Fibroblast of skin of right biceps (primary cell): ENCODE measurements around the gene MRPS5.

Source experiments
- DNase-seq: peaks from one replicate; pipeline ENCODE4 v3.0.0-alpha.2; 2013

Gene MRPS5

DNA sequence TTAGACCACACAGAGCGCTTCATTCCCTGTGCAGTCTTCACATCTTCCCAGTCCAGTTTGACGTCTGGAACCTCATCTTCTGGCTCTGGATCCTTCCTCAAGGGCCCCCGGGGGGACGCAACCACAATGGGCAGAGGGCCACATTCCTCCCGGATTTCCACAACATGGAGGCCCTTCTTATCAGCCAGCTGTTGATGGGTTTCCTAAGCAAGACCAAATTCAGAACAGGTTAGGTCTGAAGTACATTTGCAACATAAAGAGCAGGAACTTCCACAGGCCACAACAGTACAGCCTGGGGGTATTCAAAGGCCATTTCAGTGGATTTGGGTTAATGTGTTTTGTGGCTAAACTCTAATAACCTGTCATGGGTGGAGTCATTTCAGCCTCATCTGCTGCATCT, 34.2 kb downstream of the MRPS5 start:
- DNase-seq = no peak

DNA sequence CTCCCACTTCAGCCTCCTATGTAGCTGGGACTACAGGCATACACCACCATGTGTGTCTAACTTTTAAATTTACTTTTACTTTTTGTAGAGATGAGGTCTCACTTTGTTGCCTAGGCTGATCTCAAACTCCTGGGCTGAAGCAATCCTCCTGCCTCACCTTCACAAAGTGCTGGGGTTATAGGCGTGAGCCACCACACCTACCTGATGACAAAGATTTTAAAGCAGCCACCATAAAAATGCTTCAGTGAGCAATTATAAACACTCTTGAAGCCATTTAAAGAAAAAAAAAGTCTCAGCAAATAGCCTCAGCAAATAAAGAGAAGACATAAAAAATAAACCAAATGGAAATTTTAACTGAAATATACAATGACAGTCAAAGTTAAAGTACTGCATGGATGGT, 35.6 kb downstream of the MRPS5 start:
- no peak for DNase-seq

DNA sequence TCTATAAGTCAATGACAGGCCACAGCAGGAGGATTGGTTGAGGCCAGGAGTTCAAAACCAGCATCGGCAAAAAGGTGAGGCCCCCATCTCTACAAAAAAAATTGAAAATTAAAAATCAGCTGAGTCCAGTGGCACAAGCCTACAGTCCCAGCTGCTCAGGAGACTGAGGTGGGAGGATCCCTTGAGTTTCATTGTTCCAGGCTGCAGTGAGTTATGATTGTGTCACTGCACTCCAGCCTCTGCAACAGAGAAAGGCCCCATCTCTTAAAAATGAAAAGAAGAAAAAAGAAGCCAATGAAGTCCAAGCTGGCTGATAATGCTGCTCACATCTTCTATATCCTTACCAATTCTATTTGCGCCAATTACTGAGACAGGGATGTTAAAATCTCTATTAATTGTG, 39.1 kb downstream of the MRPS5 start:
- no peak for DNase-seq

DNA sequence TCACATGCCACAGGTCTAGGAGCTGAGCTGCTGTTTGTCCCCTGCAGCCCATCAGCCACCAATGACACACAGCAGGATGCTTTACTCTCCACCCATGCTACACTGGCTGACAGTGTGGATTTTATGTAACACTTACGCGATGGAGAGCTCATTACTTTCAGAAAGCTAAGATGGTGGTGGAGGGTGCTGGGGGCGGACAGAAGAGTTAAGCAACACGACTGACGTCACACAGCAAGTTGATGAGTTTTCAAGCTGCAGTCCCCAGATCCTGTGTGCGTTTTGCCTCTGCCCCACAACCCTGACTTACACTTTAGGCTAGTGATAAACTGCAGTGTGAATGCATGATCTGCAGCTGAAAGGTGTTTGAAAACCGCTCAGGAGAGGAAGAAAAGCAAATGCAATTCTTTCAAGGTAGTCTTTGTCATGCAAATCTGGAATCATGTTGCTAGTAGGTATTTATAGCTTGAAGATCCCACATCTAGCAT, 42.4 kb downstream of the MRPS5 start:
- DNase-seq = peak; percentile 4

DNA sequence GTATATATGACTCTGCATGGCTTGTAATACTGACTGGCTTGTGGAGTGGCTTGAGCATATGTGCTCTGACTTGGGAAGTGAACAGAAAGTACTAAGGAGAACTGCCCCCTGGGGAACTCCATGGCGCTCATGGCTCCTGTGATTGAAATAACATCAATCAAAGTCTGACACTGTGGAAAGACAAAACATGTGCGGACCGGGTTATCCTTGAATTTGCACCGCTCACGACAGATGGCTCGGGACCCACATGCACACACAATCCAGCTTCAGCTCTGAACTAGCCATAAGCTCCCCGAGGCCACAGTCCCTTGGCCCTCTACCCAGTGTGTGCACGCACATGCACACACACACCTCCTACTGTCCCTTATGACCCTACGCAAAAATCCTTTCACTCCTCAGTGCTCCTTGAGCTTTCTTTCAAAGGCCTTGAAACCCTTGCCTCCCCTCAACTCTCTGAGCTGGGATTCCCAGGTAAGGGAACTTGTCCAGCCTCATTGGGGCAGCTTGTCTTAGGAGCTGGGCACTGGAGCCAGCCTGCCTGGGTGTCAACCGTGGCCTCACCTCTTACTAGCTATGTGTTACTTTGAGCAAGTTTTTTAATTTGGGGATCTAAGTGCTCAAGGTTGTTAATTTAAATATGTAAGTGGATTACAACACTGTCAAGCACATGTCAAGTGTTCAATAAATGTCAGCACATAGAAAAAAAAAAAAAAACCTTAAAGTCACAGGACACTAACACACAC, 43.6 kb downstream of the MRPS5 start:
- DNase-seq = no peak

DNA sequence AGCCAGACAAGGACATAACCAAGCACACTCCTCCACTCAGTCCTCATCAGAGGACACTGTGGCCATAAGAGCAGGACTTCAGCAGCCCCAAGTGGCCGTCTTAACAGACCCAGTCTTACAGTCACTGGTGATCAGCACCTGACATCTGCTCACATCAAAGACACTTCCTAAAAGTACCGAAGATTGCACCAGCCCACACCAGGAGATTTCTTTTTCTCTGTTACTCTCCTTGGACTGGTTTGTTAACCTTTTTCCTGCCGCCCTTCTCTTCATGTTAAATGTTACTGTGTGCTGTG, 44.1 kb downstream of the MRPS5 start:
- DNase-seq = no peak

DNA sequence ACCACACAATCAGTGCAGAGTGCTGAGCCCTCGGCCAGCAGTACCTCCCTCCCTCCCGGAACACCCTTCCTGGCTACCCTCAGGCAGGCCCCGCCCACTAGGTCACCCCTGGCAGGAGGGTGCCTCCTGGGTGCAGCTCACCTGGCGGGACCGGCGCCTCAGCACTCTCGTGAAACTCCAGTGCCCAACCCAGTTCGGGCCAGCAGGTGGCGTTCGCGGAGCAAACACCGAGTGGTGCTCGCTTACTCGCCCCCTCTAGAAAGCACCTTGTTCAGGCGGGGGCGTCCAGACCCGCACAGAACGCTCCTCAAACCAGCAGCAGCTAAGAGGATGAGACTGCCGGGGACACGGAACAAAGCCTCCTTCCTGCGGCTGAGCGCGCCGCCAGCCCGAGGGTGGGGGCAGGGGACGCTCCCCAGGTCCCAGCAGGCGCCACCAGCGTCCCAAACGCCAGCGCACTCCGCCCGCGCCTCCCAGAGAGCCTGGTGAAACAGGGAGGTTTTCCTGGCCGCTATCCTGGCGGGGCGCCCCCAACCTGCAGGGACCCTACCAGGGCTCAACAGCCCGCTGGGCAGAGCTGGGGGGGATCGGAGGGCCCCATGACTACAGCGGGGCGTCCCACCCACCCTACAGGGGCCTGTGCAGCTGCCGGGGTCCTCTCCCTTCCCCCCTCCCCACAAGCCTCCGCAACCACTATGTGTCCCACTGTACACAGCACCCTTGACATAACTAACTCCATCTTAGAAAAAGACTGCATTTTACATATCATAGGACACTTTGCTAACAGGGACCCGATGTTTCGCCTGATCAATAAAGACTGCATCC, 44.7 kb downstream of the MRPS5 start:
- DNase-seq = peak; percentile 35

DNA sequence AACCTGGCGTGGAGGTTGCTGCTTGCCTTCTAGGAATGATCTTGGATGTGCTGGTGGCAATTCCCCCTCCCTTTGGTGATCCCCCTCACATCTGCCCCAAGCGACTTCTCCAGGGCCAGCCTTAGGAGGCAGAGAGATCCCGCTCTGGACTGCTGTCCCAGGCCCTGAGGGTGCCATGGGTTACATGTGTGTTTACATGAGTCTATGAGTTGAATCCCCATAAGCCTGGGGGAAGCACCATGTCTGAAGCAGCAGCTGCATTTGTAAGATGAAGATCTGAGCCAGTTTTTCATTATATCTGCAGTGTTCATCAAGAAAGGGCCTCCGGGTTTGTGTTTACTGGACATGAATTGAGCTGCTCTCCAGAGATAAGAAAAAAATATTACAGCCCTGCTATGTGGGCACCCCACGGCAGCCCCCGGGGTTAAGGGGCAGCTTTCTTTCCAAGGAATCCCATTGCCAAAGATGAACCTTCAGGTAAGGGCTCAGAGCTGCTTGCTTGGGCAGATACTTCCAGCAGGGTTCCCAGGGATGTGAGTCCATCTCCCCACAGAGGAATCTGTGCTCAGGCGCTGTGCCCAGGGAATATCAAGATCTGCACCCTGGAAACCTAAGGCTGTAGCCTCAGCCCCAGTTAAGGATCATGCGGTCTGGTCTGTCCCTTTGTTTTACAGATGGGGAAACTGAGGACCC, 46.0 kb downstream of the MRPS5 start:
- no peak for DNase-seq

DNA sequence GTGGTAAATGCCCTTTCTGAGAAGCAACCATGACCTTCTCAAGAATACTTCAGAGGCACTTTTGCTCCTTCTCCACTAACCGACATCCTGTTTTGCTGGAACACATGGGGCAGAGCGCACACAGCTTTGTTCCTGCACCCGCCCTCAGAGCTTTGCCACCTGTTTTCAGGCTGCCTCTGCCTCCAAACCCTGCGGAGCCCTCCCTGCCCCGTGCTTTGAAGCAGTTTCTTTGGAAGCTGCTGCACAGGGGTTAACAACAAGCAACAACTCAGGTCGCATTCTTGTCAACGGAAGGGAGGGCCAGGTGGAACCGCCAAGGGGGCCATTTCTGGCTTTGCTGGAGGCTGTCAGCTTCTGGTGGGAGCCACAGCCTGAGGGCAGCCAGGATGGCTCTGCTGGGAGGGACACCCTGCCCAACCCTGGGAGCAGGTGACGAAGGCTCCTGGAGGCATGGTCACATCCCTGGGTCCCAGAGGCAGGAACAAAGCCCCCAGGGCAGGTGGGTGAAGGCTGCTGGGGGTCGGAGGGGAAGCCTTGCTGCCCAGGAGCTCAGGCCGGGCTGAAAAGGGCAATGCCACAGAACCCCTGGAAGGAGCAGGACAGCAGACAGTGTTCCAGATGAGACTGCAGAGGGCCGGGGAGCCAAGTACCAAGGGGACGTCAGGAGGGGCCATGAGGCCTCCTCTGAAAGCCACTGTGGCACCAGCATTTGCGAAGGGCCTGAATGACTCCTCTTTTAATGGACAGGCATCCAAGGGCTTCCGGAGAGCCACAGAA, 46.8 kb downstream of the MRPS5 start:
- DNase-seq = no peak

DNA sequence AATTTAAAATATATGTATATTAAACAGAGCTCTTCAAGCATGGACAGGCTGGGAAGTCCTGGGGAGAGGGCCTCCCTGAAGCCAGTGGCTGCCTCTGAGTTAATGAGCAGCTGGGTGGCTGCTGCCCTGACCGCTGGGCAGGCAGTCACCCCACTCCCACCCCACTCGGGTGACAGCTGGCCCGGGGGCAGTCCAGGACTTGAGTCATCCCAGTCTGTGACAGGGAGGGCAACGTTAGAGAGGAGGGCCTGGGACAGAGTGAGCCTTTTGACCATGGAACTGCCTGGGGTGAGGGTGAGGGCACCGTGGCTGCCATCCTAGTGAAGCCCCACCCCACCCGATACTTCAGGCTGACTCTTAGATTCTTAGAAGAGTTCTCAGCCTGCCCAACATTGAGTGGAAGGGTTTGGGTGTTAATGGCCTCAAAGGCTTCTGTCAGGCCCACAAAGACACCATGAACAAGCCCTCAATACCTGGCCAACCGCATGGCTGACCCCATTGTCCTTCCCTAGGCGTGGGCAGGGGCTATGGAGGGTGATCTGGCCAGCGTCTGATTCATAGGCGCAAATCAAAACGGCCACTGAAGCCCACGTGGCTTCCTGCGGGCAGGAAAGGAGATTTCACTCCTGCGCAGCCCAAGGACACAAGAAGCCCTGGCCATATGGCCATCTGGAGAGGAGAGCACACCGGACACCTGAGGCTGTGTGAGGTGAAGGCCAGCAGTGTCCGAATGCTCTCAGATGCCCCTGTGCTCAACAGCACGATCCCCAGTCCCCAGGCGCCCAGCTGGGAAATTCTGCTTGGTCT, 47.5 kb downstream of the MRPS5 start:
- DNase-seq = no peak

DNA sequence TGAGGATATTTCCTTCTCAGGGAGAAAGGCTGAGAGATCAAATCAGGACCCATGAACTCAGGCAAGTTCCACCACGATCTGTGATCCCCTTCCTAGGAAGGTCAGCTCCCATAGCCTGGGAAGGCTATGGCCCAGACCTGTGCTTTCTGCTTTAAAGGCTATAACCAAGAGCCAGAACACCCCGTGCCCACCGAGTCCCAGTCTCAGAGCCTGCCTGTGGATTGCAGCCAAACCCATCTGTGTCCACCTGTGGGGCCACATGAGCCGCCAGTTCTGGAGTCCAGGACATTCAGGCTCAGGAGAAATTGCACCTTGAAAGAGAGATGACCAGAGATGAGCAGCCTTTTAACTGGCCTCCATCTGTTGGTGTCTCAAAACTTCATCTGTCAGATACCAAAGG, 49.2 kb downstream of the MRPS5 start:
- DNase-seq = no peak

DNA sequence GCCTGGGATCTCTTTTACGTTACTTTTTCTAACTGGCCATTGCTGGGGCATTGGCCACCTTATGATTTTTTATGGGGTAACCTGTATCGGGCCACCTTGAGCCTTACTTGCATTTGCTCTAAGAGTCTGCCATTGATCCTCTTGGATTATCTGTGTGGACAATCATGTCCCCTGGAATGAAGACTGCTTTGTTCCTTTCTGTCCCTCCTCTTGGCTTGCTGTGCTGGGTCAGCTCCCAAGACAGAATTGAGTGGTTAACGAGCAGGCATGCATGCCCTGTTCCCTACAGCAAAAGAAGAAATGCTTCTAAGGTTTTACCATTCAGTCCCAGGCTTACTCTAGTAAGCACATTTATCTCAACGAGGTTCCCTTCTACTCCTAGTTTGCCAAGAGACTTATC, 49.8 kb downstream of the MRPS5 start:
- no peak for DNase-seq

DNA sequence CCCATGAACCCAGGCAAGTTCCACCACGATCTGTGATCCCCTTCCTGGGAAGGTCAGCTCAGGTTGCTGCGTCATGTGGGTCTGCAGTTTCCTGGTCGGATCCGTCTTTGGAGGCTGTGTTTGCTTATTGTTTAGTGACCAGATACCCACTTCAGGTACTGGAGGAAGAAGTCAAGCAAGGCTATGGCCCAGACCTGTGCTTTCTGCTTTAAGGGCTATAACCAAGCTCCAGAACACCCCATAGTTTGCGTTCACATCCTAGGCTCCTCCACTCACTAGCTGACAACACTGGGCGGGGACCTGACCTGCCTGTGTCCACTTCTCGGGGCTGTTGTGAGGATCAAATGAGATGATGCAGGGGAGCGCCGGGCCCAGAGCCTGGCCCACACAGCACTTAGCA, 52.1 kb downstream of the MRPS5 start:
- DNase-seq = no peak

DNA sequence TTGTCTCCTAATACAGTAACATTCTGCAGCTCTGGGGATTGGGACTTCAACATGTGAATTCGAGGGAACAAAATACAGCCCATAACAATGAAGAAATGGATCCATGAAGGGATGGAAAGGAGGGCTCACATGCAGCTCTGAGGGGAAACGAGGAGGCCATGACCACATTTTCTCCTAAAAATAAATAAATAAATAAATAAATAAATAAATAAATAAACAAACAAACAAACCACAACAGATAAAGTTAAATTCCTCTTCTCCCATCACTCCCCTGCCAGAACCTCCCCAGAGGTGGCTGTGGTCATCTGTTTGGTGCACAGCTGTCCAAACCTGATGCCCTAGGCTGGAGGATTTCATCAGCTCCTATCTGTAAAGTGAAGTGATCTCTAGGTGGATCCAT, 53.4 kb downstream of the MRPS5 start:
- DNase-seq = no peak

DNA sequence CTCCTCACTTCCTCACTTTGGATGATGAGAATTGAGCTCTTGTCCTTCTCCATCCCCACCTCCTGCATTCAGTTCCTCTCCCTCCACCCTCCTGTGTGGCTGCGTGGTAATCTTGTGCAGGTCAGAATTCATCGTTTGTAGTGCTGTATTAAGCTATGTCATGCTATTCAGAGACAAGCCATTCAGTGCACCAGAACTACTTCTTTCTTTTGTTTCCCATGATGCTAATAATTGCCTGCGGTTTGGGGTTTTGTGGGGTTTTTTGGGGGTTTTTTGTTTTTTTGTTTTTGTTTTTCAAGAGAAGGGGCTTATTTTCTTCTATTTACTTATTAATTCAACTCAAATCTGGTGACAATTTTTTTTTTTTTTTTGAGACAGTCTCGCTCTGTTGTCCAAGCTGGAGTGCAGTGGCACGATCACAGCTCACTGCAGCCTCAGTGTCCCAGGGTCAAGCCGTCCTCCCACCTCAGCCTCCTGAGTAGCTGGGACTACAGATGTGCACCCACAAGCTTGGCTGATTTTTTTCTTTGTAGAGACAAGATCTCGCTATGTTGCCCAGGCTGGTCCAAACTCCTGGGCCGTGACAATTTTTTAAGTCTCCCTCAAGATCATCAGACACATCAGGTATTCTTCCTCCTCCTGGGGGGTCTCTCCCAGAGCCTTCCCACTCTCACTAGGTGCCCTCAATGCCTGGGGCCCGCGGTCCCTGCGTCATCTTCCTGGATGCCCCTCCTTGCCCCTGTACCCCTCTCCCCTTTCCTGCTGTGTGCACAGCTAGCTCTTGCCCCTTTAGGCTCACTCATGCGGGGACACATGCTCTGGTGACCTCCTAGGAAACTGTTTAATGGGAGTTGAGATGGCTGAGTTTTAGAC, 58.3 kb downstream of the MRPS5 start:
- DNase-seq = no peak

DNA sequence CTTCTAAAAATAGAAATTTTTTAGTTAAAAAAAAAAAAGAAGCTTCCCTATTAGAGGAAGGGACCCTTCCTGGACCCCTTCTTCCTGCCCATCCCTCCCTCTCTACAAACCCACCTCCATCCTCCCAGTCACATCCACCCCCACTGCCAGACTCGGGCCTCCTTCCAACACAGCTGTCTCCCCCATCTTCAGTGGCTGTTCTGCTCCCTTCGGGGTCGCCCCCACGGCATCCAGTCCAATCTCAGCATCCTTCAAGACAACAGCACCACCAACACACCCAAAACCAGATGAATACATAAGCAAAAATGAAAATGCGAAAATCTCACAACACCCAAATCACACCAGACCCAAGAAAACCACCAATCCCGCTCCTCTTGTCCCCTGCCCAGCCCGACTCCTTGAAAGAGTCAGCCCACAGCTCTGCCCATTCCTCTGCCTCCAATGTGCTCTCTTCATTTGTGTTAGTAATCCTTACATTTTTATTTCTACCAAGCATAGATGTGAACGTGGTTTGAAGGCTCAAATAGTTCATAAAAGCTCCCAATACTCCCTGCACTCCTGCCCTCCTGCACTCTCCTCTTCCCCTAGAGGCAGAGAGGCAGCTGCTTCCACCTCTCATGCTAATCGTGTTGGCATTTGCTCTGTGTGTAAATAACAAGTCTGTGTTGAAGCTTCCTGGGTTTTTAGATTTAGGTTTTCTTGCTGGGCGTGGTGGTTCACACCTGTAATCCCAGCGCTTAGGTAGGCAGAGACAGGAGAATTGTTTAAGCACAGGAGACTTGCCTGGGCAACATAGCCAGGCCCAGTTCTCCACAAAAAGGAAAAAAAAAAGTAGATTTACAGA, 59.1 kb downstream of the MRPS5 start:
- DNase-seq = no peak

DNA sequence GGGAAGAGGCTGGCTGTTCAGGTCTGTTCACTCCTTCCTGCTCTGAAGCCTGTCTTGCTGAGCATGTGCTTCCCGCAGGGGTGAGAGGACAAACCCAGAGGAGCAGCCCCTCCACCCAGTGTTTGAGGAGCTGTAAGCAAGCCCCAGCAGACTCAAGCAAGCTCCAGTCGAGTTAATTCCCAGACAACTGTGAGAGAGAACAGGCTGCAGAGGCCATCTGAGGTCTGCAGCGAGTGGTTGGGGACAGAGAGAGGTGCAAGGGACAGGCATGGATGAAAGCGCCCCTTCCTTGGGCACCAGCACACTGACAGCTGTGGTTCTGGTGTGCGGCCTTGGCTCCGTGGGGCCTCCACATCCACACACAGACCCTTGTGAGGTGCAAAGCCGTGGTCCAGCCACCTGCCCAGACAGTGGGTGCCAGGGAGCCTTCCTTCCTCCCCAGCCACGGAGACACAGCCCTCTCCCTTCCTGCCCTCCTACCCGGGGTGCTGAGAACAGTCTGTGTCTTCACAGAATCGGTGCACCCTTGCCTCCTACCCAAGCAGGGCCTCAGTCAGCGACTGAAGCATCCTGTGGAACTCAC, 59.9 kb downstream of the MRPS5 start:
- DNase-seq = no peak

DNA sequence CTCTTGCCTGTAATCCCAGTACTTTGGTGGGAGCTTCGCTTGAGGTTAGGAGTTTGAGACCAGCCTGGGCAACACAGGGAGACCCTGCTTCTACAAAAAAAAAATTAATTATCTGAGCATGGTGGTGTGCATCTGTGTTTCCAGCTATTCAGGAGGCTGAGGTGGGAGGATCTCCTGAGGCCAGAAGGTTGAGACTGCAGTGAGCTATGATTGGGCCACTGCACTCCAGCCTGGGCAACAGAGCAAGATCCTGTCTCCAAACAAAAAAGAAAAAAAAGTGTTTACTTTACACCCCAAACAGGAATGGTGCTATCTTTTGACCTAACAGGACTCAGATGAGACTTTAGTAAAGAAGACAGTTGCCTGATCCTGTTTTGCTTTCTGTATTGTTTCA, 60.5 kb downstream of the MRPS5 start:
- no peak for DNase-seq

DNA sequence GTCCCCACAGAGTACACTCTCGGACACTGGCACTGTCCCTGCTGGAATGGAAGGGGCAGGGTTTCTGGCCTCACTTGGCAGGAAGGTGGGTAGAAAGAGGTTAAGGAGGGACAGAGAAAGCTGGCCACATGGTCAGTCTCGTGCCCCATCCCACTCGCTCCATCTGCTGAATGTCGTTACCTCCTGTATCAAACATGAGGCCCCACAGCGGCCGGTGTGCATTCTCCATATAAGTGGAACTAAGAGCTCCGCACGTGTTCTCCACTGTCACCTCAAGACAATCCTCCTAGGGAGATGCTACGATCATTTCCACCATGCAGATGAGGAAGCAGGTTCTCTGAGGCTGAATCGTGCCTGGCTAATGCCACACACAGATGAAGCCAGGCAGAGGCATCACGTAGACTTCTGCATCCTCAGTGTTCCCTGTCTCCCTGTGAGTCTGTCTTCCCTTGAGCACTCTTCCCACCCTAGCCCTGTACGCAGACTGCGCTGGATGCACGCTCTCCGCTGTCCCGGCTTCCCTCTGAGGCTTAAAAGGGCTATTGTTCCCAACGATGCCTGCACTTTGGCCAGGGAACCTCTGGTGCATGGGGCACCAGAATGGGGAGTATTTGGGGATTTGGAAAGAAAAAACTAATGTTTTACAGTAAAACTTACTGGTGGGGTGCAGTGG, 61.0 kb downstream of the MRPS5 start:
- no peak for DNase-seq
